ENCODE results near the gene HMCN1. TPM values are rescaled to one million over a fixed set of nuclear protein-coding genes. Genes with fewer than 3 reads are reported as not detected.

HMCN1 gene
- total and polyA plus RNA-seq, 2 donors (not counting 1 experiment from before 2014, with no cell fraction given): 6.8 to 21.0 TPM

DNA sequence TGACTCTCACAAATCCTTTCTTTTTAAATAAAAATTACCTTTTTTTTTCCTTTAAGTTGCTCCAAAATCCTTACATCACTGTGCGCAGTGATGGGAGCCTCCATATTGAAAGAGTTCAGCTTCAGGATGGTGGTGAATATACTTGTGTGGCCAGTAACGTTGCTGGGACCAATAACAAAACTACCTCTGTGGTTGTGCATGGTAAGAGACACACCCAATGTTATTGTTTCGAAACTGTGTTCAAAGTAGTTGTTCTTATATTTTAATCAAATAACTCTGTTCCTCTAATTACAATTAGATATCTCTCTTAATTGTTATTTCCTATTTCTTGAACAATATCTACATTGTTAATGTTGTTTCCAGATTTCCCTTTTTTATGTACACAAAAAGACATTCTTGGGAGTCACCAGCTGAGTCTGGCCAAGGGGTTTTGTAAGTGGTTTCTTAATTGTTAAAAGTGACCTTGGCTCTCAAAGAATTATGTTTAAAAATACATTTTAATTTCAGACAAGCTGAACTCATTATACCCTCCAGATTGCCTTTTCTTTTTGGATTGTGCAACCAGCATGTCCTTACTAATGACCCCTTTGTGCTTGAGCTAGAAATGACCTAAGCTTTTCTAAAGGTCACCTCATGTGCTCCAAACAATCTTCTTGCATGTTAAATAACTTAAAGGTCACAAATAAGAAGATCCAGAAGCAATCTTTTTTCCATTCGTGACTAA is 250.1 kb downstream of the HMCN1 start:
- Histone ChIP-seq H3K4me1 (ENCODE audit: control insufficient read depth, extremely low read depth, insufficient read depth, low read length) (no peaks in the 10 kb centered on the region), H3K36me3 (ENCODE audit: control insufficient read depth, insufficient read depth, low read length) (no peaks in the 10 kb centered on the region), H3K27ac (ENCODE audit: insufficient read depth, low read length) (no peak overlapping the region), H3K27me3 (ENCODE audit: control insufficient read depth, insufficient read depth, low read length) (no peaks in the 10 kb centered on the region), H3K9me3 (ENCODE audit: control insufficient read depth, insufficient read depth, low read depth, low read length) (no peaks in the 10 kb centered on the region), H3K9ac (ENCODE audit: insufficient read depth, low read length) (no peak overlapping the region), H2AFZ (ENCODE audit: low read length) (no peak overlapping the region), H4K20me1 (ENCODE audit: control insufficient read depth, extremely low read depth, insufficient read depth, low read length) (no peaks in the 10 kb centered on the region), H3K79me2 (ENCODE audit: control insufficient read depth, insufficient read depth, low read length) (no peaks in the 10 kb centered on the region), H3K4me2 (ENCODE audit: extremely low read depth, insufficient read depth, low read length) (no peak overlapping the region), H3K4me3 (replicated peaks in 1 of 4; ENCODE audit: control extremely low read depth in 1 of 4, insufficient read depth in 1 of 4, low read depth in 3 of 4, low read length in 4 of 4) (no peak overlapping the region)
- DNase-seq (ENCODE audit: low read depth in 2 of 2): peak in 1 of 2 donors; percentile 63
- TF ChIP-seq, protein P1, sequence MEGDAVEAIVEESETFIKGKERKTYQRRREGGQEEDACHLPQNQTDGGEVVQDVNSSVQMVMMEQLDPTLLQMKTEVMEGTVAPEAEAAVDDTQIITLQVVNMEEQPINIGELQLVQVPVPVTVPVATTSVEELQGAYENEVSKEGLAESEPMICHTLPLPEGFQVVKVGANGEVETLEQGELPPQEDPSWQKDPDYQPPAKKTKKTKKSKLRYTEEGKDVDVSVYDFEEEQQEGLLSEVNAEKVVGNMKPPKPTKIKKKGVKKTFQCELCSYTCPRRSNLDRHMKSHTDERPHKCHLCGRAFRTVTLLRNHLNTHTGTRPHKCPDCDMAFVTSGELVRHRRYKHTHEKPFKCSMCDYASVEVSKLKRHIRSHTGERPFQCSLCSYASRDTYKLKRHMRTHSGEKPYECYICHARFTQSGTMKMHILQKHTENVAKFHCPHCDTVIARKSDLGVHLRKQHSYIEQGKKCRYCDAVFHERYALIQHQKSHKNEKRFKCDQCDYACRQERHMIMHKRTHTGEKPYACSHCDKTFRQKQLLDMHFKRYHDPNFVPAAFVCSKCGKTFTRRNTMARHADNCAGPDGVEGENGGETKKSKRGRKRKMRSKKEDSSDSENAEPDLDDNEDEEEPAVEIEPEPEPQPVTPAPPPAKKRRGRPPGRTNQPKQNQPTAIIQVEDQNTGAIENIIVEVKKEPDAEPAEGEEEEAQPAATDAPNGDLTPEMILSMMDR (conservative IDR thresholded peaks at IDR 0.05 in 1 of 2, IDR thresholded peaks at IDR 0.05 in 1 of 2; ENCODE audit: low read depth in 1 of 2, low read length in 2 of 2): no peak
- TF ChIP-seq EZH2 (IDR thresholded peaks at IDR 0.05; ENCODE audit: low read length, missing control alignments): no peak

DNA sequence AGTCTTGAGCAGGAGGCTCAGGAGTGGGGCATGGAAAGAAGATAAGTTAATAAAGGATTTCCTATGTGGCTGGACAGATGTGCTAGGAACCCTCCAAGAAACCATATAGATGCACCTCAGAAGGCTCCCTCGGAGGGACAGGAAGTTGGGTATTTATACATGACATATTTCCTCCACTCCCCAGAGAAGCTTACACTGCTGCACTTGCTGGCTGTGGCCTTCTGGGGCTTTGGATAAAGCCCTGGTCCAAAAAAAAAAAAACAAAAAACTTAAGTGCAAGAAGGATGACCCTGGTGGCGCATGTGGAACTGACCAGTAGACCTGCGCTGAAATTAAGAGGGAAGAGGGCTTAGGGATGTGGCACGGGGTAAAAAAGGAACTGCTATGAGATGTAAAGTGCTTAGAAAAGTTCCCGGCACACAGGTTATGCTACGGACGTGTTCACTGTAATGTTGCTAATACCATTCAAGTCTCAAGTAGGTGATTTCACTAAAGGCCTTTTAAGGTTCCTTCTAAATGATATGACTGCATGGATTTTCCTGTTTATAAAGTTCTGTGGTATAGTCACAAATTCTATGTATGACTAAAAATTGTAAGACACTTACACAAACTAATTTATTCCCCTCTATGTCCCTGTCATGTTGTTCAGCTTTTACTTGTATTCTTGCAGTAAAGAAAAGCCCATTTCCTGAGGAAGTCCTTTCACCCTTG is 253.6 kb downstream of the HMCN1 start:
- no peaks in the 10 kb centered on the region for H3K9me3 ChIP-seq (ENCODE audit: control insufficient read depth, insufficient read depth, low read depth, low read length)
- H4K20me1 ChIP-seq (ENCODE audit: control insufficient read depth, extremely low read depth, insufficient read depth, low read length): no peaks in the 10 kb centered on the region
- DNase-seq (ENCODE audit: low read depth in 2 of 2): no peak
- no peak overlapping the region for H3K27ac ChIP-seq (ENCODE audit: insufficient read depth, low read length)
- TF ChIP-seq, protein P1 (conservative IDR thresholded peaks at IDR 0.05 in 1 of 2, IDR thresholded peaks at IDR 0.05 in 1 of 2; ENCODE audit: low read depth in 1 of 2, low read length in 2 of 2): no peak
- TF ChIP-seq EZH2 (IDR thresholded peaks at IDR 0.05; ENCODE audit: low read length, missing control alignments): no peak
- no peaks in the 10 kb centered on the region for H3K79me2 ChIP-seq (ENCODE audit: control insufficient read depth, insufficient read depth, low read length)
- no peaks in the 10 kb centered on the region for H3K36me3 ChIP-seq (ENCODE audit: control insufficient read depth, insufficient read depth, low read length)
- no peak overlapping the region for H3K4me3 ChIP-seq (replicated peaks in 1 of 4; ENCODE audit: control extremely low read depth in 1 of 4, insufficient read depth in 1 of 4, low read depth in 3 of 4, low read length in 4 of 4)
- no peak overlapping the region for H2AFZ ChIP-seq (ENCODE audit: low read length)
- no peak overlapping the region for H3K9ac ChIP-seq (ENCODE audit: insufficient read depth, low read length)
- H3K27me3 ChIP-seq (ENCODE audit: control insufficient read depth, insufficient read depth, low read length): no peaks in the 10 kb centered on the region
- no peaks in the 10 kb centered on the region for H3K4me1 ChIP-seq (ENCODE audit: control insufficient read depth, extremely low read depth, insufficient read depth, low read length)
- H3K4me2 ChIP-seq (ENCODE audit: extremely low read depth, insufficient read depth, low read length): no peak overlapping the region

DNA sequence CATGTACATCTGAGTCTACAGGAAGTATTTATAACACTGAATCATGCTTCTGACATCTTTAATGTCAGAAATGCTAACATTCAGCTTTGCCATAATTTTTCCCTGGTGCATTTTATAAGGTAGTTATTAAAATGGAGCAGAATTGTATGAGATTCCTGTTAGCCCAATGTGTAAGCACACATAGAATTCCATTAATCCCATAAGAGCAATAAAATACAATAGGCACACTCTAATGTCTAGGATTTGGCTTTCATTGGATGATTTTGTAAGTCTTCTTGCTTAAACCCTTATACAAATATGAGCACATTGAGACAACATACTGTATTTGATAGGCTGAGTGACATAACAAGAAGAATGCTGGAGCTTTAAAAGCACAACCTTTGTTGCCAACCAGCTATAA is 256.4 kb downstream of the HMCN1 start:
- no peaks in the 10 kb centered on the region for H3K36me3 ChIP-seq (ENCODE audit: control insufficient read depth, insufficient read depth, low read length)
- no peak overlapping the region for H3K27ac ChIP-seq (ENCODE audit: insufficient read depth, low read length)
- DNase-seq (ENCODE audit: low read depth in 2 of 2): no peak
- no peak overlapping the region for H3K9ac ChIP-seq (ENCODE audit: insufficient read depth, low read length)
- H3K9me3 ChIP-seq (ENCODE audit: control insufficient read depth, insufficient read depth, low read depth, low read length): no peaks in the 10 kb centered on the region
- no peaks in the 10 kb centered on the region for H4K20me1 ChIP-seq (ENCODE audit: control insufficient read depth, extremely low read depth, insufficient read depth, low read length)
- no peak overlapping the region for H3K4me2 ChIP-seq (ENCODE audit: extremely low read depth, insufficient read depth, low read length)
- no peaks in the 10 kb centered on the region for H3K79me2 ChIP-seq (ENCODE audit: control insufficient read depth, insufficient read depth, low read length)
- H3K4me1 ChIP-seq (ENCODE audit: control insufficient read depth, extremely low read depth, insufficient read depth, low read length): no peaks in the 10 kb centered on the region
- H3K4me3 ChIP-seq (replicated peaks in 1 of 4; ENCODE audit: control extremely low read depth in 1 of 4, insufficient read depth in 1 of 4, low read depth in 3 of 4, low read length in 4 of 4): no peak overlapping the region
- TF ChIP-seq, protein P1 (conservative IDR thresholded peaks at IDR 0.05 in 1 of 2, IDR thresholded peaks at IDR 0.05 in 1 of 2; ENCODE audit: low read depth in 1 of 2, low read length in 2 of 2): no peak
- TF ChIP-seq EZH2 (IDR thresholded peaks at IDR 0.05; ENCODE audit: low read length, missing control alignments): no peak
- no peaks in the 10 kb centered on the region for H3K27me3 ChIP-seq (ENCODE audit: control insufficient read depth, insufficient read depth, low read length)
- H2AFZ ChIP-seq (ENCODE audit: low read length): no peak overlapping the region
